ENCODE results near the gene MAPK6. TPM values are rescaled to one million over a fixed set of nuclear protein-coding genes. Genes with fewer than 3 reads are reported as not detected.

MAPK6 gene
- total and polyA plus RNA-seq, 9 of the 15 experiments (the other 6 are each of a cell fraction or from before 2014, with no cell fraction given) = 28.5 to 97.1 (median 74.0) TPM

DNA sequence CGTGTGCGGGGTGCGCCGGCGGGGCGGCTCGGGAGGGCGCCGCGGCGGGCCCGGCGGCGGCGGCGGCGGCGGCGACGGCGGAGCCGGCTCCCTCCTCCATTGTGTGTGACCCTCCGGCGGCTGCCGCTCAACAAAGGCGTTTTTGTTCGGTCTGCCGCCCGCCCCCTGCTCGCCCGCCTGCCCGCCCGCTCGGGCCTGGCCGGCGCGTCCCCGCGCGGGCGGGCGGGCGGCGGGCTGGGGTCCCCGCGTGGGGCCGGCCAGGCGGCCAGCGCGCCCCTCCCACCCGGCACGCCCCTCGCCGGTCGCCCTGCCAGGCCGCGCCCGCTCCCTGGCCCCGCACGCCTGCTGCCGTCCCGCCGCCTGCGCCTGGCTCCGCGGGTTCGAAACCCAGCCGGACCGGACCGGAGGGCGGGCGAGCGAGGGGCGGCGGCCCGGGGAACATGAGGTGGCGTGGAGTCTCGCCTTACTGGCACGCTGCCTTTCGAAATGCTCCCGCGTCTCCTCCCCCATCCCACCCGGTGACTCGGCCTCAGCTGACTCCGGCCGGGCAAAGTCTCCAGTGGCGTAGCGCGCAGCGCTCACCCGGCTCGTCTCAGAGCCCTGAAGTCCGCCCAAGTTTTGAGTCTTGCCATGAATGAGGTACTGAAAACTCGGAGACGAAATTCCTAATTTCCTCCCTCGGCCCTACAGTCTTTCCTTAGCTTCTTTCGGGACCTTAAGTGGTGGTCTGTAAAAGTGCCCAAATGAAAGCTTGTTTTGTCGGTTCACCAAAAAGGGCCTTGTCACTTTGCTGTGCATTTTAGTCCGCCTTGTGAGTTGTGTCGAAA, 588 bp downstream of the MAPK6 start (continued):
- TF ChIP-seq REST (IDR thresholded peaks at IDR 0.05; ENCODE audit: borderline replicate concordance) = no peak
- TF ChIP-seq REST (CRISPR knock-in tag; IDR thresholded peaks at IDR 0.05; ENCODE audit: low read depth) = no peak
- no peak for TF ChIP-seq ZNF696 (CRISPR knock-in tag; conservative IDR thresholded peaks at IDR 0.05)
- TF ChIP-seq SUPT5H (IDR thresholded peaks at IDR 0.05) = peak; percentile 58
- peak; percentile 62; the same call in 1 of the 2 replicates for TF ChIP-seq ZFX (CRISPR knock-in tag; IDR thresholded peaks at IDR 0.05)
- TF ChIP-seq MNT (conservative IDR thresholded peaks at IDR 0.05) = peak; percentile 50 to 83
- no peak for TF ChIP-seq EGR1 (conservative IDR thresholded peaks at IDR 0.05)
- no peak for TF ChIP-seq HDAC3 (IDR thresholded peaks at IDR 0.05; ENCODE audit: borderline replicate concordance, partially characterized antibody)
- TF ChIP-seq KDM4B (IDR thresholded peaks at IDR 0.05; ENCODE audit: borderline replicate concordance in 2 of 2, low read depth in 1 of 2) = no peak
- no peak for TF ChIP-seq PRPF4 (IDR thresholded peaks at IDR 0.05; ENCODE audit: insufficient read depth, low read depth, low read length, poor library complexity, severe bottlenecking)
- peak in 1 of 2 experiments; percentile 72; a peak in 1 of 3 replicates for TF ChIP-seq CBX3 (IDR thresholded peaks at IDR 0.05; ENCODE audit: borderline replicate concordance in 1 of 2, low read length in 2 of 2)
- no peak for TF ChIP-seq ZKSCAN1 (IDR thresholded peaks at IDR 0.05; ENCODE audit: low read depth, low read length)
- TF ChIP-seq, protein P1, sequence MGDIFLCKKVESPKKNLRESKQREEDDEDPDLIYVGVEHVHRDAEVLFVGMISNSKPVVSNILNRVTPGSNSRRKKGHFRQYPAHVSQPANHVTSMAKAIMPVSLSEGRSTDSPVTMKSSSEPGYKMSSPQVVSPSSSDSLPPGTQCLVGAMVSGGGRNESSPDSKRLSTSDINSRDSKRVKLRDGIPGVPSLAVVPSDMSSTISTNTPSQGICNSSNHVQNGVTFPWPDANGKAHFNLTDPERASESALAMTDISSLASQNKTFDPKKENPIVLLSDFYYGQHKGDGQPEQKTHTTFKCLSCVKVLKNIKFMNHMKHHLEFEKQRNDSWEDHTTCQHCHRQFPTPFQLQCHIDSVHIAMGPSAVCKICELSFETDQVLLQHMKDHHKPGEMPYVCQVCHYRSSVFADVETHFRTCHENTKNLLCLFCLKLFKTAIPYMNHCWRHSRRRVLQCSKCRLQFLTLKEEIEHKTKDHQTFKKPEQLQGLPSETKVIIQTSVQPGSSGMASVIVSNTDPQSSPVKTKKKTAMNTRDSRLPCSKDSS (IDR thresholded peaks at IDR 0.05; ENCODE audit: low read depth, partially characterized antibody) = no peak
- TF ChIP-seq MCM2 (IDR thresholded peaks at IDR 0.05; ENCODE audit: low read depth) = no peak

All from K562 (cell line).